Aorta (tissue), 5 donors: ENCODE data around the gene C15orf61. TPM values are rescaled to one million over a fixed set of nuclear protein-coding genes. Genes with fewer than 3 reads are reported as not detected.

Experiments used
- ATAC-seq: fragments of 200-7000 bp; cut with Tn5 transposase; one replicate; pipeline ENCODE4 v1.9.1; 2022; ENCODE audit warnings: moderate library complexity; ENCODE audit not compliant: low FRiP score
- DNase-seq, 2 donors: peaks; one replicate each; pipeline ENCODE4 v3.0.0-alpha.2; 2020
- H3K27ac ChIP-seq, 2 donors: one replicate each; pipeline ENCODE4 v1.5.1; 2013; ENCODE audit warnings: low read length in 2 of 2, mild to moderate bottlenecking in 2 of 2, moderate library complexity in 2 of 2, control low read depth in 1 of 2, inconsistent platforms in 1 of 2, low read depth in 1 of 2
- H3K27me3 ChIP-seq, 2 donors: one replicate each; pipeline ENCODE4 v1.6.1; 2013; ENCODE audit warnings: control low read depth in 1 of 2, low read length in 1 of 2, mild to moderate bottlenecking in 1 of 2, moderate library complexity in 1 of 2; ENCODE audit not compliant: insufficient read depth in 2 of 2, control insufficient read depth in 1 of 2
- H3K36me3 ChIP-seq, 2 donors: one replicate each; pipeline ENCODE4 v1.6.1; 2013; ENCODE audit warnings: control low read depth in 1 of 2, low read length in 1 of 2, mild to moderate bottlenecking in 1 of 2; ENCODE audit not compliant: insufficient read depth in 2 of 2, control insufficient read depth in 1 of 2
- H3K4me1 ChIP-seq, 2 donors: one replicate each; pipeline ENCODE4 v1.6.1; 2013; ENCODE audit warnings: low read length in 2 of 2, control low read depth in 1 of 2, mild to moderate bottlenecking in 1 of 2, moderate library complexity in 1 of 2; ENCODE audit not compliant: insufficient read depth in 2 of 2, control insufficient read depth in 1 of 2
- H3K4me3 ChIP-seq, 2 donors: one replicate each; pipeline ENCODE4 v1.5.1; 2013; ENCODE audit warnings: low read length in 2 of 2, control low read depth in 1 of 2, mild to moderate bottlenecking in 1 of 2
- H3K9me3 ChIP-seq: one replicate; pipeline ENCODE4 v1.6.1; 2013; ENCODE audit warnings: mild to moderate bottlenecking, low read length; ENCODE audit not compliant: control insufficient read depth
- WGBS, 2 donors: extraction: QIAGEN DNeasy Blood & Tissue Kit; methylation state at CpG; one replicate each; pipeline ENCODE4 v1.1.7; 2013; 5-methylcytosine and 5-hydroxymethylcytosine counted together
- intact Hi-C, 2 donors: fragments of 100-400 bp; cut with DNase I; formaldehyde crosslinking; loops; one replicate each; pipeline versions ENCODE4 v1.14.2 to v1.15.0; 2022
- polyA plus RNA-seq, 2 donors: library from polyadenylated mRNA; stranded (reverse); fragments of 200-250 nt; gene quantifications; one replicate each; pipeline ENCODE4 v1.2.3, GENCODE V29; 2013
- total RNA-seq, 2 donors: library from RNA; stranded (reverse); fragmentation: NEBNext Ultra II Directional; extraction: Animal tissue kit (Norgen Biotek cat#: 25700); gene quantifications; one replicate each; pipeline ENCODE4 v1.2.1, GENCODE V29; 2021
- donor health status: healthy with polysubstance abuse.
- donor health status: Bipolar disorder and iron deficiency.
- donor health status: DM: no; HTN: no; CAD: no.
- donor health status: DM: no; HTN: no; CAD: no.
- donor health status: DM: yes; HTN: yes; CAD: no.

The C15orf61 gene
- total and polyA plus RNA-seq, 4 donors, result 1.2 to 4.9 (median 3.7) TPM

DNA sequence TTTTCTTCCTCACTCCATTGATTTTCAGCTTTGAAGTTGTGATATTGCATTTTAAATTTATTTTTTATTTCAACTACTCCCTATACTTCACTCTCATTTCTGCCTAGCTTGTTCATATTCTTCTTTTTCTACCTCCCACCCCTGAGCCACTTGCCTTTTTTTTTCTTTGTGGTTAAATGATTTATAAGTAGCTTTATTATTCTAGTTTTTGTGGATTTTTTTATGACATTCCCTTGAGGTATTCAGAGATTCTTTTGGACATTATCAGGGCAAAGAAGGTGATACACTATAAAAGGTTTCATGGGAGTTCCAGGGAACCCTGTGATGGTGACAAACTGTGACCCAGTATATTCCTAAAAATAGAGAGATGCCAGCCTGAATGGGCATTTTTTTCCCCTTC lies 3.3 kb downstream of the C15orf61 start:
- no peak for ATAC-seq
- intact Hi-C loops, result loop anchor here in 1 of 2 donors (10.0 kb wide), 1 partner anchor 311 kb away; no protein-coding TSS in a partner anchor
- Histone ChIP-seq H3K9me3 (no peaks in the 10 kb centered on the region), H3K4me3 (no peak overlapping the region), H3K27ac (no peak overlapping the region), H3K27me3 (no peaks in the 10 kb centered on the region), H3K36me3 (no peaks in the 10 kb centered on the region), H3K4me1 (no peaks in the 10 kb centered on the region)
- no peak for DNase-seq

DNA sequence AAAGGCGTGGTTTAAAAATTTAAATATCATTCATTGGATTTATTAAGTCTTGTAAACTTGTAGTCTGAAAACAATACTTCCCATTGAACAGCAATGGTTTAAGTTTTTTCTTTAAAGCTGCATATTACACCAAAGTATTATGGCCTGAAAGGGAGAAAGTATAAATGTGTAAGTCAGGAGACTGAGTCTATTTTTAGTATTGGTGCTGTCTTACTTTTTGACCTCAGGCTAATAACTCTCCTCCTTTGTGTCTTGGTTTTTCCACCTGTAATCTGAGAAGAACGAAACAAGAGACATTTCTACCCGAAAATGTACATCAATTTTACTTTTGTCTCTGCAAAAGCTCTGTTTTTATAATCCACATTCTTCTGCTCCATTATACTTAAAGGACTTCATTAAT lies 7.6 kb downstream of the C15orf61 start:
- Histone ChIP-seq H3K4me3 (no peak overlapping the region), H3K9me3 (no peaks in the 10 kb centered on the region), H3K4me1 (no peaks in the 10 kb centered on the region), H3K27me3 (no peaks in the 10 kb centered on the region), H3K36me3 (no peaks in the 10 kb centered on the region), H3K27ac (no peak overlapping the region)
- ATAC-seq, result no peak
- intact Hi-C loops, result loop anchor here in 1 of 2 donors (10.0 kb wide), 1 partner anchor 306 kb away; no protein-coding TSS in a partner anchor
- 94 to 100% methylated on average over 3 of the region's 3 CpGs for WGBS, 2 donors
- no peak for DNase-seq

DNA sequence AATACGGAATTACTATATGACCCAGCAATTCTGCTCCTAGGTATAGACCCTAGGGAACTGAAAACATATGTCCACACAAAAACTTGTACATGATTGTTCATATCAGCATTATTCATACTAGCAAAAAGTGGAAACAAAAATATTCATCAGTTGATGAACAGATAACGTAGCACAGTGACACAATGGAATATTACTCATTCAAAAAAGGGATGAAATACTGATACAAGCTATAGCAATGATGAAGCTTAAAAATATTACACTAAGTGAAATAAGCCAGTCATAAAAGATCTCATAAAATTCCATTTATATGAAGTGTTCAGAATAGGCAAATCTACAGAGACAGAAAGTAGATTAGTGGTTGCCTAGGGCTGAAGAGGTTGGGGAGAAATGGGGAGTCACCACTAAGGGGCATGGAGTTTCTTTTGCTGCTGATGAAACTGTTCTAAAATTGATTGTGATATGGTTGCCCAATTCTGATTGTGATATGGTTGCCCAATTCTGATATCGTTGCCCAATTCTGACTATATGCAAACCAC lies 10.5 kb downstream of the C15orf61 start:
- intact Hi-C loops, result no loop called here
- ATAC-seq, result no peak

DNA sequence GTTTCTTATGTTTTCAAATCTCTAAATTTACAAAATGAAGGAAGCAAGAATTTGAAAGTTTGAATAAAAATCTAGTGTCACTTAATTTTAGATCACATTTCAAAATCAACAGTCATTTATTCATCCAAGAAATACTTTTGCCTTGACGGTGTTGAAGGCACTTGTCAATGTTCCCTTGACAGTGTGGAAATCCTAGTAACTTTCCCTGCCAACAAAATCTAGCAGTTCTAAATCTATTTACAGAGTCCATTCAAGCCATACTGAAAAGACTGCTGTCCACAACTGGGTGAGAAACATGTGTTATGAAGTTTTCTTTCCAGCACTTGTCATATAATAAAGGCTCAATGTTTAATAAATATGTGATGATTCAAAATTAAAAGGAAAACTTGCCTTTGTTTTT lies 12.9 kb downstream of the C15orf61 start:
- WGBS, 2 donors, result 58 to 74% methylated on average over 1 of the region's 1 CpG
- Histone ChIP-seq H3K9me3 (no peaks in the 10 kb centered on the region), H3K4me3 (no peak overlapping the region), H3K36me3 (no peaks in the 10 kb centered on the region), H3K27me3 (no peaks in the 10 kb centered on the region), H3K27ac (no peak overlapping the region), H3K4me1 (peaks cover 0 to 2% of the 10 kb centered on the region in 2 donors)
- ATAC-seq, result no peak
- intact Hi-C loops, result no loop called here
- DNase-seq, result no peak

More for the DNA sequence above, 10.5 kb downstream of the C15orf61 start:
- Histone ChIP-seq H3K4me3 (no peak overlapping the region), H3K9me3 (no peaks in the 10 kb centered on the region), H3K27me3 (no peaks in the 10 kb centered on the region), H3K27ac (no peak overlapping the region), H3K36me3 (no peaks in the 10 kb centered on the region), H3K4me1 (peaks cover 0 to 2% of the 10 kb centered on the region in 2 donors)
- DNase-seq, result no peak
- WGBS, 2 donors, result 76 to 83% methylated on average over 3 of the region's 3 CpGs

DNA sequence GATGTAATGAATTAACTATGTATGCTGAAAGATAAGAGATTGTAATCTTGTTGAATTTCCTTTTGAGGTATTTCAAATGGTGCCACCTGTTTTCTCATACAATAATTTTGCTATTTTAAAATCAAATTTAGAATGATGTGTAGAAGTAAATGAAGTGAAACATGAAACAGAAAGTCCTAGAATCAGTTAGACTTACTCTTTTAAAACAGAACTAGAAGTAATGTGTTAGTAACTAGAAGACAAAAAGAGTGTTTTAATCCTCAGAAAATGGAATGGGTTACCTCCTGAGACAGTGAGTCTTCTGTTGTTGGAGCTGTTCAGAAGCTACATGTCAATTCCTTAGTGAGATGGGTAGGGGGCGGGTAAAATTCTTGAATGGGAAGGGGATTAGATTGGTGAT lies 13.4 kb downstream of the C15orf61 start:
- H3K4me1 ChIP-seq, result peaks cover 0 to 2% of the 10 kb centered on the region in 2 donors

DNA sequence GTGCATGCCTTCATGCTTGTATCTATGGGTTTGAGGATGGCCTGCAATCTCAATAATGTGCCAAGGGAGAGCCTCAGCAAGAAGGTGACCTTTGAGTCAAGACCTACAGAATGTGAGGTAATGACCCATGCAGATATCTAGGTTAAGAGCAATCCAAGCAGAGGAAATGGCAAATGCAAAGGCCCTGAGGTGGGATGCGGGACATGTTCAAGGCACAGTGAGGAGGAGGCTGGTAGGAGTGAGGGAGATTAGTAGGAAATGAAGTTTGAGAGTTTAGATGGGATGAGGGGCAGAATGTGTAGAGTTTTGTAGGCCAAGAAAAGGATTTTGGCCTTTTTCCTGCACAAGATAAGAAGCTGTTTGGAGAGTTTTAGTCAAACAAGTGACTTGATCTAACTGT lies 16.8 kb downstream of the C15orf61 start:
- H3K4me3 ChIP-seq, result no peak overlapping the region
- intact Hi-C loops, result no loop called here

More for the DNA sequence above, 13.4 kb downstream of the C15orf61 start:
- intact Hi-C loops, result no loop called here
- Histone ChIP-seq H3K4me3 (no peak overlapping the region), H3K36me3 (no peaks in the 10 kb centered on the region), H3K9me3 (no peaks in the 10 kb centered on the region), H3K27ac (no peak overlapping the region), H3K27me3 (no peaks in the 10 kb centered on the region)
- ATAC-seq (no peak), DNase-seq (no peak)
- WGBS, 2 donors, result 85 to 92% methylated on average over 1 of the region's 1 CpG

DNA sequence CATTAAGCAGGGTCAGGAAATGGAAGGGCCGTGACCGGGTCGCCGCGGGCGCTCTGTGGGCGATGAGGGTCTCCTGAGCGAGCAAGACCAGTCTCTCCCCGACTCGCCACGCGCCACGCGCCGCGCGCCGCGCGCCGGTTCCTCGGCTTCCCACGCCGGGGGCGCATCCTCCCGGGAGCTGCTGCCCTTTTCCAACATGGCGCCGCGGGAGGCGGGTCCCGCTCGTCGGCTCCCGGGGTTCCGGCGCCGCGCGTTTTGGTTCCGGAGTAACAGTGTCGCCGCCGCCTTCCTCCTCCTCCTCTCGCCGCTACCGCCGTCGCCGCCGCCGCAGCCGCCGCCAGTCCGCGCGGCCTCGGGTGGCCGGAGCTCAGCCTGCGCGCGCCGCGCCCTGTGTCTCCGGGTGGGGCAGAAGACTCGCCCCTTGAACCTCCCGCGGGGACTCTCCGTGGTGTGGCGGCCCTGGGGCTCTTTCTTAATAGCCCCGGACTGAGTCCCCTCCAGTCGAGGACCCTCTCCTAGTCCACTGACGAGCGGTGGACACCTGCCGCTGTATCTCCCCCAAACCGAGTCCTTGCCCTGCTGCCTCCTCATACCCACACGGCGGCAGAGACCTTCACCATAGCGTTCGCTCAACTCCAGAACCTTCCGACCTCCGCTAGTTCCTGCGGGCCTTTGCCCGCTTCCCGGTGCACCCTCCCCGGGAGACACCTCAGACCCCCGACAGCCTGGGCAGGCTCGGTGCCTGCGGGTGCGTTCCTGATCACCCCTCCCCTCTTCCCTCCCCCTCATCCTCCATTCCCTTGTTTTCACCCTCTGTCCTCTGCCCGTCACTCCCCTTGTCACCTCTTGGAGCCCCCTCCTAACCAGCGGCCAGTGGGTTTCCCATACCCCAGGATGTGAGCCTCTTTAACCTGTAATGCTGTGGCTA lies 21.8 kb downstream of the C15orf61 start, which contains the start of gene MAP2K5:
Gene MAP2K5 (plus strand): TSS at position 284 of the 928 bp plus-strand sequence. CDS start 633 bp downstream, at position 917.
- Histone ChIP-seq H3K4me1 (peaks cover 0 to 3% of the 10 kb centered on the region in 2 donors), H3K36me3 (peaks cover 0 to 1% of the 10 kb centered on the region in 2 donors), H3K4me3 (peak within 1 kb of the TSS; percentile 62 to 99), H3K9me3 (no peaks in the 10 kb centered on the region), H3K27ac (peak within 1 kb of the TSS in 1 of 2 donors; percentile 20), H3K27me3 (no peaks in the 10 kb centered on the region)
- DNase-seq (peak; percentile 92 to 97), ATAC-seq (peak; percentile 93)
- intact Hi-C loops, result loop anchor here in 1 of 2 donors (10.0 kb wide), 1 partner anchor 292 kb away; no protein-coding TSS in a partner anchor
- WGBS, 2 donors, result 0 to 1% methylated on average over 80 to 91 of the region's 91 CpGs

More for the DNA sequence above, 16.8 kb downstream of the C15orf61 start:
- Histone ChIP-seq H3K27ac (no peak overlapping the region), H3K36me3 (no peaks in the 10 kb centered on the region), H3K4me1 (peaks cover 0 to 2% of the 10 kb centered on the region in 2 donors), H3K9me3 (no peaks in the 10 kb centered on the region), H3K27me3 (no peaks in the 10 kb centered on the region)
- ATAC-seq (no peak), DNase-seq (no peak)
- 95 to 97% methylated on average over 1 of the region's 1 CpG for WGBS, 2 donors

DNA sequence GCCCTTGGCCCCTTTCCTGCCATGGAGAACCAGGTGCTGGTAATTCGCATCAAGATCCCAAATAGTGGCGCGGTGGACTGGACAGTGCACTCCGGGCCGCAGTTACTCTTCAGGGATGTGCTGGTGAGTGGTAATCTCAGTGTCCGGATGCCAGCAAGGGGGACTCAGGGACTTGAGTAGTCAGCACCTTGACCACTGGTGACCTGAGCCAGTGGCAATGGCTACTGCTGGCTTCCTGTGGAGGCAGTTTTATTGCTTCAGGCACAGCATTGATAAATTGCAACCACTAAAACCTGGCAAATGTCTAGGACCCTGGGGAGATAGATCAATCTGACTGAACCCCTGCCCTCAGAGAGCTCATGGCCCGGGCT lies 22.4 kb downstream of the C15orf61 start:
- intact Hi-C loops, result loop anchor here in 1 of 2 donors (10.0 kb wide), 1 partner anchor 291 kb away; no protein-coding TSS in a partner anchor
- Histone ChIP-seq H3K36me3 (peaks cover 0 to 1% of the 10 kb centered on the region in 2 donors), H3K27me3 (no peaks in the 10 kb centered on the region), H3K4me1 (peaks cover 0 to 3% of the 10 kb centered on the region in 2 donors), H3K4me3 (peak overlapping the region; percentile 62 to 99), H3K9me3 (no peaks in the 10 kb centered on the region), H3K27ac (no peak overlapping the region)
- WGBS, 2 donors, result 34 to 40% methylated on average over 7 of the region's 7 CpGs
- ATAC-seq (peak; percentile 26), DNase-seq (no peak)
